SK-N-SH (cell line): Measurements from ENCODE around the gene MAP3K2.
"Not testable (repeated sequence)": the region's sequence is repeated elsewhere in the genome, so short reads cannot be mapped to it uniquely, and the experiment has no call there.

Source experiments
- CTCF ChIP-seq: fragments of 200-600 bp; sonication (generic); IDR thresholded peaks from 2 replicates; pipeline ENCODE4 v1.6.1; 2017; ENCODE audit warnings: antibody characterized with exemption, mild to moderate bottlenecking, moderate library complexity
- EZH2phosphoT487 ChIP-seq: fragments of 200-600 bp; sonication (generic); IDR thresholded peaks from 2 replicates; pipeline ENCODE4 v1.6.1; 2017; ENCODE audit warnings: low read depth, mixed run types, mild to moderate bottlenecking, antibody characterized with exemption, moderate library complexity, borderline replicate concordance
- RAD21 ChIP-seq: IDR thresholded peaks from 2 replicates; pipeline ENCODE4 v1.6.1; 2012; ENCODE audit warnings: mild to moderate bottlenecking, low read length
- SIN3A ChIP-seq: IDR thresholded peaks from 2 replicates; pipeline ENCODE4 v1.6.1; 2012; ENCODE audit warnings: low read depth, mild to moderate bottlenecking, low read length, moderate library complexity, borderline replicate concordance
- TAF1 ChIP-seq: IDR thresholded peaks from 2 replicates; pipeline ENCODE4 v1.6.1; 2012; ENCODE audit warnings: low read depth, mild to moderate bottlenecking, low read length, moderate library complexity, borderline replicate concordance
- USF2 ChIP-seq: fragments of 150-350 bp; IDR thresholded peaks from 2 replicates; pipeline ENCODE4 v1.6.1; 2017; ENCODE audit warnings: antibody characterized with exemption, low read length, low read depth, borderline replicate concordance

- TF ChIP-seq EZH2phosphoT487, TAF1, SIN3A, USF2, RAD21, CTCF: not testable (repeated sequence)
Observed at GRCh38 chr2:127353873-127354676, 33.7 kb downstream of the MAP3K2 start.
